Naive thymus-derived CD4-positive, alpha-beta T cell (primary cell): Measurements from ENCODE around the gene VMAC. TPM values are rescaled to one million over a fixed set of nuclear protein-coding genes. Genes with fewer than 3 reads are reported as not detected.

Experiments
- ATAC-seq: fragments of 150-1000 bp; cut with Tn5 transposase; 2 replicates; pipeline ENCODE4 v1.10.0; 2021; ENCODE audit warnings: mild to moderate bottlenecking, moderate library complexity
- CTCF ChIA-PET: fragments of 350-600 bp; sonication (Branson Sonifier 250); formaldehyde crosslinking; loops from one replicate; lab custom pipeline; 2021; ENCODE audit warnings: antibody characterized with exemption; lab: Charles Lee
- POLR2A ChIA-PET: fragments of 350-600 bp; sonication (Branson Sonifier 250); formaldehyde crosslinking; loops from one replicate; lab custom pipeline; 2021; ENCODE audit warnings: antibody characterized with exemption, inconsistent platforms; lab: Charles Lee
- DNase-seq, 9 donors: peaks; one replicate each; pipeline versions ENCODE4 v3.0.0 to v3.0.0-alpha.2; 2020 to 2022; ENCODE audit warnings: mixed read lengths in 1 of 9
- H3K27ac ChIP-seq: one replicate; pipeline ENCODE4 v1.7.0; 2013; ENCODE audit warnings: mild to moderate bottlenecking, low read depth, low read length, moderate library complexity
- H3K27me3 ChIP-seq, 2 donors: one replicate each; pipeline ENCODE4 v1.7.0; 2013; ENCODE audit warnings: low read length in 2 of 2, mild to moderate bottlenecking in 2 of 2, moderate library complexity in 2 of 2; ENCODE audit not compliant: control insufficient read depth in 2 of 2, insufficient read depth in 2 of 2
- H3K36me3 ChIP-seq, 3 experiments: 1 replicate in 2 of 3; 2 replicates in 1 of 3; pipeline ENCODE4 v1.7.0; 2013; ENCODE audit warnings: low read length in 3 of 3, mild to moderate bottlenecking in 3 of 3, moderate library complexity in 1 of 3; ENCODE audit not compliant: insufficient read depth in 3 of 3, control insufficient read depth in 2 of 3
- H3K4me1 ChIP-seq, 2 donors: one replicate each; pipeline ENCODE4 v1.7.0; 2013; ENCODE audit warnings: low read length in 2 of 2, mild to moderate bottlenecking in 2 of 2, moderate library complexity in 1 of 2; ENCODE audit not compliant: control insufficient read depth in 2 of 2, insufficient read depth in 2 of 2
- H3K4me3 ChIP-seq: 2 replicates; pipeline ENCODE4 v1.7.0; 2013; ENCODE audit warnings: mild to moderate bottlenecking, low read length
- H3K9me3 ChIP-seq, 3 experiments: 1 replicate in 2 of 3; 2 replicates in 1 of 3; pipeline ENCODE4 v1.7.0; 2013; ENCODE audit warnings: low read length in 3 of 3; ENCODE audit not compliant: control insufficient read depth in 2 of 3
- H3K27ac Mint-ChIP-seq, 9 donors: one replicate each; pipeline ENCODE4 v1.8.0; 2020 to 2022; ENCODE audit warnings: mixed read lengths in 9 of 9, mild to moderate bottlenecking in 8 of 9, moderate library complexity in 5 of 9, inconsistent platforms in 2 of 9
- H3K27me3 Mint-ChIP-seq, 5 donors: one replicate each; pipeline ENCODE4 v1.8.0; 2021 to 2022; ENCODE audit warnings: mixed read lengths in 5 of 5, mild to moderate bottlenecking in 1 of 5
- H3K36me3 Mint-ChIP-seq, 5 donors: one replicate each; pipeline ENCODE4 v1.8.0; 2020 to 2022; ENCODE audit warnings: mixed read lengths in 5 of 5, mild to moderate bottlenecking in 3 of 5, inconsistent platforms in 1 of 5
- H3K4me1 Mint-ChIP-seq, 7 donors: one replicate each; pipeline ENCODE4 v1.8.0; 2020 to 2022; ENCODE audit warnings: mixed read lengths in 7 of 7, mild to moderate bottlenecking in 3 of 7, inconsistent platforms in 1 of 7
- H3K4me3 Mint-ChIP-seq, 10 donors: one replicate each; pipeline ENCODE4 v1.8.0; 2020 to 2022; ENCODE audit warnings: mild to moderate bottlenecking in 10 of 10, mixed read lengths in 10 of 10, moderate library complexity in 6 of 10, inconsistent platforms in 2 of 10
- H3K9me3 Mint-ChIP-seq, 11 donors: one replicate each; pipeline ENCODE4 v1.8.0; 2020 to 2022; ENCODE audit warnings: mixed read lengths in 11 of 11, mild to moderate bottlenecking in 4 of 11, inconsistent platforms in 1 of 11, moderate library complexity in 1 of 11
- intact Hi-C, 2 donors: fragments of 100-400 bp; cut with micrococcal nuclease; formaldehyde crosslinking; loops; one replicate each; pipeline ENCODE4 v1.15.1; 2023
- polyA plus RNA-seq, 2 donors: library from polyadenylated mRNA; unstranded; fragments of 300-500 nt; fragmentation: Illumina TruSeq; gene quantifications; one replicate each; pipeline ENCODE4 v1.2.3, GENCODE V29; 2021
- total RNA-seq, 6 experiments: library from RNA in 5 of 6; stranded (reverse) in 5 of 6; gene quantifications; 1 replicate in 5 of 6; 2 replicates in 1 of 6; pipeline ENCODE4 v1.2.3 and lab custom pipeline; 2021 to 2026

The VMAC gene
- total and polyA plus RNA-seq, 7 experiments from 2014 or later = 6.3 to 39.4 (median 24.3) TPM

- no peaks in the 10 kb centered on the region for H3K9me3 ChIP-seq
- ChIA-PET CTCF (interaction anchor here (0.5 kb wide), 1 partner anchor 1075 kb away, joined by 3 read pairs; no protein-coding TSS in a partner anchor), POLR2A (interaction anchor here (0.8 kb wide), 1 partner anchor 33 kb away, joined by 5 read pairs; no protein-coding TSS in a partner anchor)
- Mint-ChIP-seq H3K36me3 (peaks cover 7 to 55% (median 17%) of the 10 kb centered on the region in 5 donors), H3K9me3 (no peaks in the 10 kb centered on the region), H3K4me1 (peaks cover 0 to 5% (median 0%) of the 10 kb centered on the region in 7 donors), H3K27me3 (no peaks in the 10 kb centered on the region), H3K4me3 (no peak overlapping the region), H3K27ac (no peak overlapping the region)
- peaks cover 19 to 98% (median 51%) of the 10 kb centered on the region in 3 experiments for H3K36me3 ChIP-seq
- intact Hi-C loops = no loop called here
- DNase-seq (no peak), ATAC-seq (no peak)
- H3K27me3 ChIP-seq = no peaks in the 10 kb centered on the region
- H3K4me1 ChIP-seq = no peaks in the 10 kb centered on the region
- H3K27ac ChIP-seq = no peak overlapping the region
- H3K4me3 ChIP-seq = no peak overlapping the region
These were observed 22.2 kb downstream of the VMAC start for GRCh38 chr19:5926641-5927440.

DNA sequence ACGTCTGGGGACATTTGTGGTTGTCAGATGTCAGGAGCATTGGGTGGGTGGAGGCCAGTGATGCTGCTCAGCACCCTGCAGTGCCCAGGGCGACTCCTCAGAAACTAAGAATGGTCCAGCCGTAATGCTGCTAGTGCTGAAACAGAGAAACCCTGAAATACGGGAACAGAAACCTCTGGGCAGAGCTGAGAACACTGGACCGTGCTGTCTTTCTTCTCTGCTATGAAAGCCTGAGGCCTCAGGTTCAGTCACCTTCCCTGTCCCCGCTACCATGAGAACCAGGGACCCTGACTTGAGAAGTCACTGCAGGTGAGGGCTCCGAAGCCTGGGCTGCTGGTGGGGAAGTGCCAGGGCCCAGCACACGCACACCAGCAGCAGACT lies 22.8 kb downstream of the VMAC start:
- Mint-ChIP-seq H3K4me3 (no peak overlapping the region), H3K36me3 (peaks cover 7 to 55% (median 17%) of the 10 kb centered on the region in 5 donors), H3K27me3 (no peaks in the 10 kb centered on the region), H3K4me1 (peaks cover 0 to 5% (median 0%) of the 10 kb centered on the region in 7 donors), H3K27ac (no peak overlapping the region), H3K9me3 (no peaks in the 10 kb centered on the region)
- no peaks in the 10 kb centered on the region for H3K4me1 ChIP-seq
- intact Hi-C loops = no loop called here
- peaks cover 18 to 98% (median 48%) of the 10 kb centered on the region in 3 experiments for H3K36me3 ChIP-seq
- ChIA-PET POLR2A (interaction anchor here (0.8 kb wide), 1 partner anchor 32 kb away, joined by 5 read pairs; no protein-coding TSS in a partner anchor), CTCF (interaction anchor here (0.5 kb wide), 1 partner anchor 1075 kb away, joined by 3 read pairs; no protein-coding TSS in a partner anchor)
- H3K27ac ChIP-seq = no peak overlapping the region
- no peak overlapping the region for H3K4me3 ChIP-seq
- no peaks in the 10 kb centered on the region for H3K27me3 ChIP-seq
- H3K9me3 ChIP-seq = no peaks in the 10 kb centered on the region
- ATAC-seq (no peak), DNase-seq (no peak)

DNA sequence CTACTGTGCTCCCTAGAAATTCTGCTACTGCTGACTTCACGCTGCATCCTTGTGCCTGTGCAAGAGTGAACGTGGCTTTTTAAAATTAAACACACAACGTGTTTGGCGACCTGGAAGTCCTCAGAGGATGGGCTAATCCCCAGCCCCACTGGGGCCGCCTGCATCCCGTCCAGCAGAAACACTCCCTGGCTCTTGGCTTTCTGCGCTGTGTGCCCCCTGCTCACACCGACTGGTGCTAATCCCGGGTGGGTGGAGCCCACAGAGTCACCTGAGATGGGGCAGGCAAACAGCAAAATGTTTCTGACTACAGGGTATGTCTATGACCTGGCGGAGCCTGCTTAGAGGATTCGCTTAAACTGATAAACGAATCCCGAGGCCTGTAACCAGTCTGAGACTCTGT lies 24.5 kb downstream of the VMAC start:
- H3K27ac Mint-ChIP-seq = peak overlapping the region in 1 of 9 donors; percentile 51
- Histone ChIP-seq H3K27me3 (no peaks in the 10 kb centered on the region), H3K27ac (no peak overlapping the region), H3K4me3 (no peak overlapping the region), H3K9me3 (no peaks in the 10 kb centered on the region), H3K36me3 (peaks cover 18 to 97% (median 42%) of the 10 kb centered on the region in 3 experiments), H3K4me1 (no peaks in the 10 kb centered on the region)
- H3K27me3 Mint-ChIP-seq = no peaks in the 10 kb centered on the region
- CTCF ChIA-PET = no interaction called here
- peaks cover 7 to 49% (median 12%) of the 10 kb centered on the region in 5 donors for H3K36me3 Mint-ChIP-seq
- ATAC-seq = no peak
- H3K4me1 Mint-ChIP-seq = peaks cover 0 to 5% (median 0%) of the 10 kb centered on the region in 7 donors
- POLR2A ChIA-PET = no interaction called here
- H3K4me3 Mint-ChIP-seq = no peak overlapping the region
- no peak for DNase-seq
- intact Hi-C loops = no loop called here
- no peaks in the 10 kb centered on the region for H3K9me3 Mint-ChIP-seq

GRCh38 chr19:5929625-5930024 lies 25.0 kb downstream of the VMAC start:
- Mint-ChIP-seq H3K4me3 (no peak overlapping the region), H3K27ac (peak overlapping the region in 1 of 9 donors; percentile 75), H3K36me3 (peaks cover 5 to 47% (median 12%) of the 10 kb centered on the region in 5 donors), H3K27me3 (no peaks in the 10 kb centered on the region), H3K4me1 (peaks cover 0 to 5% (median 0%) of the 10 kb centered on the region in 7 donors), H3K9me3 (no peaks in the 10 kb centered on the region)
- Histone ChIP-seq H3K9me3 (no peaks in the 10 kb centered on the region), H3K27me3 (no peaks in the 10 kb centered on the region), H3K4me3 (no peak overlapping the region), H3K36me3 (peaks cover 18 to 97% (median 38%) of the 10 kb centered on the region in 3 experiments), H3K4me1 (no peaks in the 10 kb centered on the region), H3K27ac (no peak overlapping the region)
- intact Hi-C loops = no loop called here
- DNase-seq (no peak), ATAC-seq (no peak)
- CTCF ChIA-PET = no interaction called here
- POLR2A ChIA-PET = no interaction called here

DNA sequence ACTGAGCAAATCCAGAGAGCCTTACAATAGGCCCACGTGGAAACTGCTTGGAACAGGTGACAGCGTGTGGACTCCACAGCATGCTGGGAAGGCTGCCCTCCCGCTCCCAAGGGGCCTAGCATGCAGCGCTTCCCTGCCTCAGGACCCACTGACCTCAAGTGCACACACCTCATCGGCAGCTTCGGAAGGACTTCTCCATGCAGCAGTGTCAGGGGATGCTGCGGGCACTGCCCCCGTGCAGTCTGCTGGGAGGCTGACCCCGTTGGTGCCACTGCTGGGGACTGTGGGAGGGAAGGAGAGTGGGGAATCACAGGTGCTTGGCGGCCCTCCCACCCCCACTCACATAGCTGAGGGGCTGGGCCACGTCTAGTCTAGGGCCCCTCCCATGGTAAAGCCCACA lies 26.6 kb downstream of the VMAC start:
- Histone ChIP-seq H3K27ac (no peak overlapping the region), H3K4me1 (no peaks in the 10 kb centered on the region), H3K27me3 (no peaks in the 10 kb centered on the region), H3K4me3 (no peak overlapping the region), H3K36me3 (peaks cover 18 to 97% (median 26%) of the 10 kb centered on the region in 3 experiments), H3K9me3 (no peaks in the 10 kb centered on the region)
- POLR2A ChIA-PET = no interaction called here
- Mint-ChIP-seq H3K27ac (peak overlapping the region in 1 of 9 donors; percentile 56), H3K36me3 (peaks cover 3 to 40% (median 12%) of the 10 kb centered on the region in 5 donors), H3K27me3 (no peaks in the 10 kb centered on the region), H3K4me3 (no peak overlapping the region), H3K9me3 (no peaks in the 10 kb centered on the region), H3K4me1 (peaks cover 0 to 6% (median 2%) of the 10 kb centered on the region in 7 donors)
- intact Hi-C loops = no loop called here
- CTCF ChIA-PET = no interaction called here
- ATAC-seq (no peak), DNase-seq (no peak)

DNA sequence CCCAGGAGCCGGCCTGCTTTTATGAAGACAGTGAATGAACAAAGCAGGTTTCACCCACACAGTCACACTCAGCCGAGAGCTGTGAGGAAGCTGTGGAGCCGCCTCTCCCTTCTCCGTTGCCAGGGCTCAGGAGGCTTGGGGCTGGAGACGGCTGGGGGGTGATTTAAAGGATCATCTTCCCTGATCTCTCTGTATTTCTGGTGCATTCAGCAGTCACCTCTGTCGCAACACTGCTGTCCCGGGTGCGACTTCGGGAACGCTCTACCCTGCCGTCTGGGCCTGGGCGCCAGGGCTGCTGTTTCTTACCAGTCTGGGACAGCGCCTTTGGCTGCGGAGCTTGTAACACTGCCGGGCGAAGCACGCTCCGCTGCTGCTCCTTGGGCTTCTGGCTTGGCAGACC lies 27.5 kb downstream of the VMAC start:
- H3K9me3 ChIP-seq = no peaks in the 10 kb centered on the region
- peaks cover 12 to 95% (median 17%) of the 10 kb centered on the region in 3 experiments for H3K36me3 ChIP-seq
- Mint-ChIP-seq H3K9me3 (no peaks in the 10 kb centered on the region), H3K4me1 (peaks cover 0 to 7% (median 4%) of the 10 kb centered on the region in 7 donors), H3K27me3 (no peaks in the 10 kb centered on the region), H3K4me3 (no peak overlapping the region), H3K27ac (no peak overlapping the region), H3K36me3 (peaks cover 3 to 45% (median 12%) of the 10 kb centered on the region in 5 donors)
- no peak overlapping the region for H3K27ac ChIP-seq
- ATAC-seq = no peak
- no peaks in the 10 kb centered on the region for H3K4me1 ChIP-seq
- no peak for DNase-seq
- intact Hi-C loops = no loop called here
- H3K27me3 ChIP-seq = no peaks in the 10 kb centered on the region
- POLR2A ChIA-PET = no interaction called here
- CTCF ChIA-PET = interaction anchor here (0.7 kb wide), 1 partner anchor 55 kb away, joined by 3 read pairs; no protein-coding TSS in a partner anchor
- no peak overlapping the region for H3K4me3 ChIP-seq
